ENCODE data around the gene LRRC47. TPM values are rescaled to one million over a fixed set of nuclear protein-coding genes. Genes with fewer than 3 reads are reported as not detected.

Gene LRRC47
- total and polyA plus RNA-seq, 4 experiments from 2014 or later: 19.0 to 58.0 (median 47.1) TPM

DNA sequence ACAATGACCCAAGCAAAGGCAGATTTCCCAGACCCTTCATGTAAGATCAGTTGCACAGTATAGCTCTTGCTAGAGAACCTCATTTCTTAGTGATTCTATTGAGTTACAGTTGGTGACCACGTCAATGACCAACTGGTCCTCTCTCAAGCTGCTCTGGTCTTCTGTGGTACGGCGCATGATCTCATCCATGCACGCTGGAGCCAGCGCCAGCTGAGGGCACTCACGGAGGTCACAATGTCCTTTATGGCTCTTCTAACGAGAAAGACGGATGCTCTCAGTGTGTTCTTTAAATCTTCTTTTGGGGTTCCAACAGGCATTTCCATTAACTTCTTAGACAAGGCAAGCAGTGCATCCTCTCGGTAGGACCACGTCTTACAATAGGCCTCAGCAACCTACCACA is 38.4 kb upstream of the LRRC47 start:
- H3K4me1 Mint-ChIP-seq: no peaks in the 10 kb centered on the region

GRCh38 chr1:3831689-3832088 is 35.4 kb upstream of the LRRC47 start:
- no peaks in the 10 kb centered on the region for H3K27me3 ChIP-seq (ENCODE audit: insufficient read depth, low read length)
- H3K9me3 ChIP-seq (ENCODE audit: control insufficient read depth in 1 of 2, low read length in 2 of 2): no peaks in the 10 kb centered on the region
- no peaks in the 10 kb centered on the region for H3K4me1 ChIP-seq (ENCODE audit: insufficient read depth, low read length)
- ChIA-PET POLR2A (ENCODE audit: partially characterized antibody) (no interaction called here), CTCF (ENCODE audit: partially characterized antibody) (no interaction called here)
- no peak overlapping the region for H3K4me3 Mint-ChIP-seq
- H3K36me3 Mint-ChIP-seq: peaks cover 54 to 69% of the 10 kb centered on the region in 2 donors
- no peaks in the 10 kb centered on the region for H3K27me3 Mint-ChIP-seq
- H3K27ac ChIP-seq (ENCODE audit: low read depth, low read length): no peak overlapping the region
- H3K4me1 Mint-ChIP-seq: no peaks in the 10 kb centered on the region
- no peak for DNase-seq
- no peak overlapping the region for H3K27ac Mint-ChIP-seq
- H3K4me3 ChIP-seq (ENCODE audit: low read length in 2 of 2): no peak overlapping the region
- peaks cover 36% of the 10 kb centered on the region for H3K36me3 ChIP-seq (ENCODE audit: insufficient read depth, low read length)
- intact Hi-C loops (cut with micrococcal nuclease): no loop called here
- H3K9me3 Mint-ChIP-seq: no peaks in the 10 kb centered on the region

More for the DNA sequence above, 38.4 kb upstream of the LRRC47 start:
- Mint-ChIP-seq H3K27me3 (no peaks in the 10 kb centered on the region), H3K9me3 (peaks cover 0 to 15% (median 3%) of the 10 kb centered on the region in 8 donors), H3K27ac (peak overlapping the region in 1 of 7 donors; percentile 62), H3K4me3 (no peak overlapping the region), H3K36me3 (peaks cover 71 to 76% of the 10 kb centered on the region in 2 donors)
- H3K27ac ChIP-seq (ENCODE audit: low read depth, low read length): no peak overlapping the region
- intact Hi-C loops (cut with micrococcal nuclease): no loop called here
- H3K36me3 ChIP-seq (ENCODE audit: insufficient read depth, low read length): peaks cover 45% of the 10 kb centered on the region
- no peak for DNase-seq
- H3K4me3 ChIP-seq (ENCODE audit: low read length in 2 of 2): no peak overlapping the region
- no peaks in the 10 kb centered on the region for H3K9me3 ChIP-seq (ENCODE audit: control insufficient read depth in 1 of 2, low read length in 2 of 2)
- H3K27me3 ChIP-seq (ENCODE audit: insufficient read depth, low read length): no peaks in the 10 kb centered on the region
- H3K4me1 ChIP-seq (ENCODE audit: insufficient read depth, low read length): no peaks in the 10 kb centered on the region
- CTCF ChIA-PET (ENCODE audit: partially characterized antibody): no interaction called here
- POLR2A ChIA-PET (ENCODE audit: partially characterized antibody): no interaction called here

- Histone ChIP-seq H3K4me1 (ENCODE audit: insufficient read depth, low read length) (no peaks in the 10 kb centered on the region), H3K4me3 (ENCODE audit: low read length in 2 of 2) (no peak overlapping the region), H3K36me3 (ENCODE audit: insufficient read depth, low read length) (peaks cover 38% of the 10 kb centered on the region), H3K9me3 (ENCODE audit: control insufficient read depth in 1 of 2, low read length in 2 of 2) (no peaks in the 10 kb centered on the region), H3K27me3 (ENCODE audit: insufficient read depth, low read length) (no peaks in the 10 kb centered on the region), H3K27ac (ENCODE audit: low read depth, low read length) (no peak overlapping the region)
- Mint-ChIP-seq H3K4me1 (no peaks in the 10 kb centered on the region), H3K4me3 (no peak overlapping the region), H3K36me3 (peaks cover 58 to 73% of the 10 kb centered on the region in 2 donors), H3K9me3 (no peaks in the 10 kb centered on the region), H3K27ac (peak overlapping the region in 1 of 7 donors; percentile 56), H3K27me3 (no peaks in the 10 kb centered on the region)
- CTCF ChIA-PET (ENCODE audit: partially characterized antibody): no interaction called here
- intact Hi-C loops (cut with micrococcal nuclease): no loop called here
- DNase-seq: no peak
- POLR2A ChIA-PET (ENCODE audit: partially characterized antibody): no interaction called here
Measured at GRCh38 chr1:3828391-3828790, 32.1 kb upstream of the LRRC47 start.

GRCh38 chr1:3827813-3828307 is 31.6 kb upstream of the LRRC47 start:
- H3K36me3 ChIP-seq (ENCODE audit: insufficient read depth, low read length): peaks cover 42% of the 10 kb centered on the region
- Mint-ChIP-seq H3K27ac (no peak overlapping the region), H3K4me1 (no peaks in the 10 kb centered on the region), H3K36me3 (peaks cover 56 to 75% of the 10 kb centered on the region in 2 donors), H3K9me3 (no peaks in the 10 kb centered on the region), H3K4me3 (no peak overlapping the region), H3K27me3 (no peaks in the 10 kb centered on the region)
- DNase-seq: no peak
- no peaks in the 10 kb centered on the region for H3K4me1 ChIP-seq (ENCODE audit: insufficient read depth, low read length)
- ChIA-PET POLR2A (ENCODE audit: partially characterized antibody) (no interaction called here), CTCF (ENCODE audit: partially characterized antibody) (no interaction called here)
- no peak overlapping the region for H3K27ac ChIP-seq (ENCODE audit: low read depth, low read length)
- no peaks in the 10 kb centered on the region for H3K27me3 ChIP-seq (ENCODE audit: insufficient read depth, low read length)
- no peak overlapping the region for H3K4me3 ChIP-seq (ENCODE audit: low read length in 2 of 2)
- H3K9me3 ChIP-seq (ENCODE audit: control insufficient read depth in 1 of 2, low read length in 2 of 2): no peaks in the 10 kb centered on the region
- intact Hi-C loops (cut with micrococcal nuclease): no loop called here

- intact Hi-C loops (cut with micrococcal nuclease): no loop called here
- POLR2A ChIA-PET (ENCODE audit: partially characterized antibody): no interaction called here
- H3K27me3 ChIP-seq (ENCODE audit: insufficient read depth, low read length): no peaks in the 10 kb centered on the region
- no peaks in the 10 kb centered on the region for H3K9me3 ChIP-seq (ENCODE audit: control insufficient read depth in 1 of 2, low read length in 2 of 2)
- H3K4me3 ChIP-seq (ENCODE audit: low read length in 2 of 2): no peak overlapping the region
- Mint-ChIP-seq H3K4me1 (peaks cover 0 to 2% (median 0%) of the 10 kb centered on the region in 4 donors), H3K27me3 (no peaks in the 10 kb centered on the region), H3K27ac (no peak overlapping the region), H3K4me3 (no peak overlapping the region), H3K9me3 (no peaks in the 10 kb centered on the region), H3K36me3 (peaks cover 62 to 82% of the 10 kb centered on the region in 2 donors)
- CTCF ChIA-PET (ENCODE audit: partially characterized antibody): no interaction called here
- no peak for DNase-seq
- peaks cover 48% of the 10 kb centered on the region for H3K36me3 ChIP-seq (ENCODE audit: insufficient read depth, low read length)
- no peaks in the 10 kb centered on the region for H3K4me1 ChIP-seq (ENCODE audit: insufficient read depth, low read length)
- H3K27ac ChIP-seq (ENCODE audit: low read depth, low read length): no peak overlapping the region
Measured at GRCh38 chr1:3825356-3825755, 29.1 kb upstream of the LRRC47 start.

- H3K4me1 ChIP-seq (ENCODE audit: insufficient read depth, low read length): no peaks in the 10 kb centered on the region
- H3K27me3 Mint-ChIP-seq: no peaks in the 10 kb centered on the region
- POLR2A ChIA-PET (ENCODE audit: partially characterized antibody): no interaction called here
- intact Hi-C loops (cut with micrococcal nuclease): no loop called here
- no peak overlapping the region for H3K27ac ChIP-seq (ENCODE audit: low read depth, low read length)
- CTCF ChIA-PET (ENCODE audit: partially characterized antibody): no interaction called here
- peaks cover 61 to 81% of the 10 kb centered on the region in 2 donors for H3K36me3 Mint-ChIP-seq
- H3K4me3 ChIP-seq (ENCODE audit: low read length in 2 of 2): no peak overlapping the region
- H3K9me3 ChIP-seq (ENCODE audit: control insufficient read depth in 1 of 2, low read length in 2 of 2): no peaks in the 10 kb centered on the region
- DNase-seq: no peak
- no peaks in the 10 kb centered on the region for H3K27me3 ChIP-seq (ENCODE audit: insufficient read depth, low read length)
- H3K9me3 Mint-ChIP-seq: no peaks in the 10 kb centered on the region
- peaks cover 50% of the 10 kb centered on the region for H3K36me3 ChIP-seq (ENCODE audit: insufficient read depth, low read length)
- no peak overlapping the region for H3K4me3 Mint-ChIP-seq
- peaks cover 0 to 3% (median 0%) of the 10 kb centered on the region in 4 donors for H3K4me1 Mint-ChIP-seq
- H3K27ac Mint-ChIP-seq: no peak overlapping the region
Measured at GRCh38 chr1:3824650-3825049, 28.4 kb upstream of the LRRC47 start.

GRCh38 chr1:3822421-3822820 is 26.1 kb upstream of the LRRC47 start:
- no peaks in the 10 kb centered on the region for H3K9me3 ChIP-seq (ENCODE audit: control insufficient read depth in 1 of 2, low read length in 2 of 2)
- H3K4me3 ChIP-seq (ENCODE audit: low read length in 2 of 2): no peak overlapping the region
- POLR2A ChIA-PET (ENCODE audit: partially characterized antibody): no interaction called here
- peaks cover 58 to 74% of the 10 kb centered on the region in 2 donors for H3K36me3 Mint-ChIP-seq
- no peak overlapping the region for H3K27ac ChIP-seq (ENCODE audit: low read depth, low read length)
- H3K4me1 Mint-ChIP-seq: peaks cover 0 to 3% (median 0%) of the 10 kb centered on the region in 4 donors
- no peaks in the 10 kb centered on the region for H3K4me1 ChIP-seq (ENCODE audit: insufficient read depth, low read length)
- H3K36me3 ChIP-seq (ENCODE audit: insufficient read depth, low read length): peaks cover 38% of the 10 kb centered on the region
- H3K27ac Mint-ChIP-seq: no peak overlapping the region
- H3K9me3 Mint-ChIP-seq: no peaks in the 10 kb centered on the region
- no peaks in the 10 kb centered on the region for H3K27me3 Mint-ChIP-seq
- CTCF ChIA-PET (ENCODE audit: partially characterized antibody): interaction anchor here (0.6 kb wide), 1 partner anchor 11 kb away, joined by 3 read pairs; no protein-coding TSS in a partner anchor
- no peak overlapping the region for H3K4me3 Mint-ChIP-seq
- no peaks in the 10 kb centered on the region for H3K27me3 ChIP-seq (ENCODE audit: insufficient read depth, low read length)
- intact Hi-C loops (cut with micrococcal nuclease): no loop called here
- no peak for DNase-seq

GRCh38 chr1:3821908-3822307 is 25.6 kb upstream of the LRRC47 start:
- peaks cover 38% of the 10 kb centered on the region for H3K36me3 ChIP-seq (ENCODE audit: insufficient read depth, low read length)
- POLR2A ChIA-PET (ENCODE audit: partially characterized antibody): no interaction called here
- intact Hi-C loops (cut with micrococcal nuclease): no loop called here
- no peak for DNase-seq
- no peak overlapping the region for H3K4me3 ChIP-seq (ENCODE audit: low read length in 2 of 2)
- CTCF ChIA-PET (ENCODE audit: partially characterized antibody): interaction anchor here (0.6 kb wide), 1 partner anchor 11 kb away, joined by 3 read pairs; no protein-coding TSS in a partner anchor
- H3K9me3 ChIP-seq (ENCODE audit: control insufficient read depth in 1 of 2, low read length in 2 of 2): no peaks in the 10 kb centered on the region
- no peaks in the 10 kb centered on the region for H3K27me3 Mint-ChIP-seq
- H3K9me3 Mint-ChIP-seq: no peaks in the 10 kb centered on the region
- H3K27ac Mint-ChIP-seq: no peak overlapping the region
- H3K4me3 Mint-ChIP-seq: no peak overlapping the region
- no peak overlapping the region for H3K27ac ChIP-seq (ENCODE audit: low read depth, low read length)
- H3K4me1 ChIP-seq (ENCODE audit: insufficient read depth, low read length): no peaks in the 10 kb centered on the region
- peaks cover 58 to 73% of the 10 kb centered on the region in 2 donors for H3K36me3 Mint-ChIP-seq
- H3K4me1 Mint-ChIP-seq: peaks cover 0 to 3% (median 0%) of the 10 kb centered on the region in 4 donors
- H3K27me3 ChIP-seq (ENCODE audit: insufficient read depth, low read length): no peaks in the 10 kb centered on the region

Data from CD4-positive, alpha-beta memory T cell (primary cell).